HepG2 (cell line): Measurements from ENCODE around the gene RNF183. TPM values are rescaled to one million over a fixed set of nuclear protein-coding genes. Genes with fewer than 3 reads are reported as not detected.

Source experiments
- CENPX ChIP-seq: sonication (generic); formaldehyde crosslinking; IDR thresholded peaks from 2 replicates; pipeline ENCODE4 v1.9.0; 2021; ENCODE audit warnings: mild to moderate bottlenecking, missing genetic modification reagents, moderate library complexity
- KLF16 ChIP-seq, 2 experiments: sonication (generic) in 1 of 2; formaldehyde crosslinking in 1 of 2; IDR thresholded peaks; 2 replicates each; pipeline versions ENCODE4 v1.6.1 to v1.8.0; 2016 to 2023; ENCODE audit warnings: missing genetic modification reagents in 2 of 2, missing compliant biosample characterization in 1 of 2
- MEIS2 ChIP-seq: sonication (generic); formaldehyde crosslinking; IDR thresholded peaks from 2 replicates; pipeline ENCODE4 v1.9.0; 2021; ENCODE audit warnings: mild to moderate bottlenecking, missing genetic modification reagents
- NFE2L2 ChIP-seq: fragments of 150-350 bp; IDR thresholded peaks from 2 replicates; pipeline ENCODE4 v1.6.1; 2014; ENCODE audit warnings: low read length
- SOX13 ChIP-seq, 3 experiments: fragments of 450-650 bp in 1 of 3; sonication (generic) in 1 of 3; formaldehyde crosslinking in 1 of 3; IDR thresholded peaks in 2 of 3; conservative IDR thresholded peaks in 1 of 3; 2 replicates each; pipeline versions ENCODE4 v1.5.0 to v1.6.1; 2016 to 2020; ENCODE audit warnings: antibody characterized with exemption in 1 of 3, mild to moderate bottlenecking in 1 of 3, missing compliant biosample characterization in 1 of 3, missing genetic modification reagents in 1 of 3, moderate library complexity in 1 of 3
- SP4 ChIP-seq: sonication (generic); formaldehyde crosslinking; IDR thresholded peaks from 2 replicates; pipeline ENCODE4 v1.8.1; 2023; ENCODE audit warnings: mild to moderate bottlenecking, missing genetic modification reagents
- SRF ChIP-seq: IDR thresholded peaks from 2 replicates; pipeline ENCODE4 v1.6.1; 2011; ENCODE audit warnings: mild to moderate bottlenecking, low read depth, low read length, moderate library complexity
- TBX3 ChIP-seq: fragments of 450-650 bp; IDR thresholded peaks from 2 replicates; pipeline ENCODE4 v1.6.1; 2017; ENCODE audit warnings: antibody characterized with exemption, mild to moderate bottlenecking, inconsistent platforms, borderline replicate concordance
- TEAD2 ChIP-seq: sonication (generic); formaldehyde crosslinking; IDR thresholded peaks from 2 replicates; pipeline ENCODE4 v1.9.0; 2021; ENCODE audit warnings: missing genetic modification reagents
- ZNF891 ChIP-seq: sonication (generic); formaldehyde crosslinking; IDR thresholded peaks from 2 replicates; pipeline ENCODE4 v1.5.0; 2020; ENCODE audit warnings: mild to moderate bottlenecking, missing genetic modification reagents
- polyA plus RNA-seq, 8 experiments: library from polyadenylated mRNA; depleted of rRNA in 3 of 8; stranded (reverse) in 7 of 8; unstranded in 1 of 8; fragments of >200 nt; fragmentation: Illumina TruSeq in 4 of 8; extraction: Trizol in 4 of 8; gene quantifications; 2 replicates each; pipeline versions ENCODE4 v1.2.1 to v1.2.3, GENCODE V29; 2011 to 2016; ENCODE audit warnings: low read depth in 4 of 8, missing spikeins in 1 of 8, mixed read lengths in 1 of 8; ENCODE audit not compliant: insufficient read depth in 1 of 8
- total RNA-seq, 5 experiments: library from RNA; depleted of rRNA; stranded (reverse); fragments of >200 nt; fragmentation: Illumina TruSeq; extraction: Trizol; gene quantifications; 2 replicates each; pipeline ENCODE4 v1.2.3, GENCODE V29; 2016; ENCODE audit warnings: low read depth in 1 of 5
- TF ChIP-seq, protein P1 (sequence below): sonication (generic); formaldehyde crosslinking; IDR thresholded peaks from 2 replicates; pipeline ENCODE4 v1.8.1; 2023; ENCODE audit warnings: missing genetic modification reagents, inconsistent platforms, borderline replicate concordance
- TF ChIP-seq, protein P2 (sequence below): sonication (generic); formaldehyde crosslinking; IDR thresholded peaks from one replicate; pipeline ENCODE4 v1.5.1; 2020; ENCODE audit warnings: mild to moderate bottlenecking, missing genetic modification reagents; ENCODE audit errors: not compliant biosample characterization

RNF183 gene
- total and polyA plus RNA-seq, 2 of the 13 experiments (the other 11 are each of a cell fraction or from before 2014, with no cell fraction given), result 0.13 to 6.5 TPM

DNA sequence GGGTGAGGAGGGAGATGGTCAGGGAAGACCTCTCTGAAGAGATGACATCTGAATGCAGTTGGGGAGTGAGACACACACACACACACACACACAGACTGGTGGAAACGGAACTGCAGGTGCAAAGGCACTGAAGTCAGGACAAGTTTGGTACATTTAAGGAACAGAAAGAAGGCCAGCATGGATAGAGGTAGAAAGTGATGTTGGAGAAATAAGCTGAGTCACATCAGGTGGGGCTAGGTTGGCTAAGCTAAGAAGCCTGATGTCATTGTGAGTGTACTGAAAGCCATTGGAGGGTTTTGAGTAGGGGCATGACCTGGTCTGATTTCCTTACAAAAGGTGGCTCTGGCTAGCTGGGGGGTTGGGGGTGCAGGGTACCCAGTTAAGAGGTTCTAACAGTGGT is 49.2 kb upstream of the RNF183 start (continued):
- TF ChIP-seq, protein P1, sequence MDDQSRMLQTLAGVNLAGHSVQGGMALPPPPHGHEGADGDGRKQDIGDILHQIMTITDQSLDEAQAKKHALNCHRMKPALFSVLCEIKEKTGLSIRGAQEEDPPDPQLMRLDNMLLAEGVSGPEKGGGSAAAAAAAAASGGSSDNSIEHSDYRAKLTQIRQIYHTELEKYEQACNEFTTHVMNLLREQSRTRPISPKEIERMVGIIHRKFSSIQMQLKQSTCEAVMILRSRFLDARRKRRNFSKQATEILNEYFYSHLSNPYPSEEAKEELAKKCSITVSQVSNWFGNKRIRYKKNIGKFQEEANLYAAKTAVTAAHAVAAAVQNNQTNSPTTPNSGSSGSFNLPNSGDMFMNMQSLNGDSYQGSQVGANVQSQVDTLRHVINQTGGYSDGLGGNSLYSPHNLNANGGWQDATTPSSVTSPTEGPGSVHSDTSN (CRISPR knock-in tag), result no peak
- TF ChIP-seq, protein P2, sequence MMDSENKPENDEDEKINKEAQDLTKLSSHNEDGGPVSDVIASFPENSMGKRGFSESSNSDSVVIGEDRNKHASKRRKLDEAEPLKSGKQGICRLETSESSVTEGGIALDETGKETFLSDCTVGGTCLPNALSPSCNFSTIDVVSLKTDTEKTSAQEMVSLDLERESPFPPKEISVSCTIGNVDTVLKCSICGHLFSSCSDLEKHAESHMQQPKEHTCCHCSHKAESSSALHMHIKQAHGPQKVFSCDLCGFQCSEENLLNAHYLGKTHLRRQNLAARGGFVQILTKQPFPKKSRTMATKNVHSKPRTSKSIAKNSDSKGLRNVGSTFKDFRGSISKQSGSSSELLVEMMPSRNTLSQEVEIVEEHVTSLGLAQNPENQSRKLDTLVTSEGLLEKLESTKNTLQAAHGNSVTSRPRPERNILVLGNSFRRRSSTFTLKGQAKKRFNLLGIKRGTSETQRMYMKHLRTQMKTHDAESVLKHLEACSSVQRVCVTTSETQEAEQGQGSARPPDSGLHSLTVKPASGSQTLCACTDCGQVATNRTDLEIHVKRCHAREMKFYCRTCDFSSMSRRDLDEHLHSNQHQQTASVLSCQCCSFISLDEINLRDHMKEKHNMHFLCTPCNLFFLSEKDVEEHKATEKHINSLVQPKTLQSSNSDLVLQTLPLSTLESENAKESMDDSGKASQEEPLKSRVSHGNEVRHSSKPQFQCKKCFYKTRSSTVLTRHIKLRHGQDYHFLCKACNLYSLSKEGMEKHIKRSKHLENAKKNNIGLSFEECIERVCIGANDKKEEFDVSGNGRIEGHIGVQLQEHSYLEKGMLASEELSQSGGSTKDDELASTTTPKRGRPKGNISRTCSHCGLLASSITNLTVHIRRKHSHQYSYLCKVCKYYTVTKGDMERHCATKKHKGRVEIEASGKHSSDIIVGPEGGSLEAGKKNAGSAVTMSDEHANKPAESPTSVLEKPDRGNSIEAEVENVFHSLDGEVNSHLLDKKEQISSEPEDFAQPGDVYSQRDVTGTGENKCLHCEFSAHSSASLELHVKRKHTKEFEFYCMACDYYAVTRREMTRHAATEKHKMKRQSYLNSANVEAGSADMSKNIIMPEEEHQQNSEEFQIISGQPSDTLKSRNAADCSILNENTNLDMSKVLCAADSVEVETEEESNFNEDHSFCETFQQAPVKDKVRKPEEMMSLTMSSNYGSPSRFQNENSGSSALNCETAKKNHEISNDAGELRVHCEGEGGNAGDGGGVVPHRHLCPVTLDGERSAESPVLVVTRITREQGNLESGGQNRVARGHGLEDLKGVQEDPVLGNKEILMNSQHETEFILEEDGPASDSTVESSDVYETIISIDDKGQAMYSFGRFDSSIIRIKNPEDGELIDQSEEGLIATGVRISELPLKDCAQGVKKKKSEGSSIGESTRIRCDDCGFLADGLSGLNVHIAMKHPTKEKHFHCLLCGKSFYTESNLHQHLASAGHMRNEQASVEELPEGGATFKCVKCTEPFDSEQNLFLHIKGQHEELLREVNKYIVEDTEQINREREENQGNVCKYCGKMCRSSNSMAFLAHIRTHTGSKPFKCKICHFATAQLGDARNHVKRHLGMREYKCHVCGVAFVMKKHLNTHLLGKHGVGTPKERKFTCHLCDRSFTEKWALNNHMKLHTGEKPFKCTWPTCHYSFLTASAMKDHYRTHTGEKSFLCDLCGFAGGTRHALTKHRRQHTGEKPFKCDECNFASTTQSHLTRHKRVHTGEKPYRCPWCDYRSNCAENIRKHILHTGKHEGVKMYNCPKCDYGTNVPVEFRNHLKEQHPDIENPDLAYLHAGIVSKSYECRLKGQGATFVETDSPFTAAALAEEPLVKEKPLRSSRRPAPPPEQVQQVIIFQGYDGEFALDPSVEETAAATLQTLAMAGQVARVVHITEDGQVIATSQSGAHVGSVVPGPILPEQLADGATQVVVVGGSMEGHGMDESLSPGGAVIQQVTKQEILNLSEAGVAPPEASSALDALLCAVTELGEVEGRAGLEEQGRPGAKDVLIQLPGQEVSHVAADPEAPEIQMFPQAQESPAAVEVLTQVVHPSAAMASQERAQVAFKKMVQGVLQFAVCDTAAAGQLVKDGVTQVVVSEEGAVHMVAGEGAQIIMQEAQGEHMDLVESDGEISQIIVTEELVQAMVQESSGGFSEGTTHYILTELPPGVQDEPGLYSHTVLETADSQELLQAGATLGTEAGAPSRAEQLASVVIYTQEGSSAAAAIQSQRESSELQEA (CRISPR knock-in tag), result no peak
- peak; percentile 71; the same call in 1 of the 2 replicates for TF ChIP-seq NFE2L2
- TF ChIP-seq SP4 (CRISPR knock-in tag), result no peak
- TF ChIP-seq SRF, result no peak
- no peak for TF ChIP-seq MEIS2 (CRISPR knock-in tag)
- TF ChIP-seq TEAD2 (CRISPR knock-in tag), result no peak
- no peak for TF ChIP-seq ZNF891
- no peak for TF ChIP-seq KLF16 (CRISPR knock-in tag; IDR thresholded peaks at IDR 0.05)
- no peak for TF ChIP-seq CENPX
- no peak for TF ChIP-seq TBX3
- no peak for TF ChIP-seq SOX13 (IDR thresholded peaks at IDR 0.05)
- no peak for TF ChIP-seq SOX13 (CRISPR knock-in tag; conservative IDR thresholded peaks at IDR 0.05 in 1 of 2, IDR thresholded peaks at IDR 0.05 in 1 of 2)
